Gastroesophageal sphincter (tissue), 4 donors: ENCODE data around the gene PPFIA4. TPM values are rescaled to one million over a fixed set of nuclear protein-coding genes. Genes with fewer than 3 reads are reported as not detected.

Experiments used
- ATAC-seq: fragments of 150-250 bp; one replicate; pipeline ENCODE4 v1.9.1; 2016; ENCODE audit warnings: mild to moderate bottlenecking, moderate library complexity
- H3K27ac ChIP-seq, 4 donors: fragments of 200-600 bp; sonication (generic) in 3 of 4; 1 replicate in 3 of 4; 2 replicates in 1 of 4; pipeline ENCODE4 v1.5.1; 2016 to 2019
- H3K27me3 ChIP-seq: fragments of 200-600 bp; sonication (generic); one replicate; pipeline ENCODE4 v1.5.1; 2019
- H3K36me3 ChIP-seq, 2 donors: fragments of 200-600 bp; sonication (generic); one replicate each; pipeline ENCODE4 v1.5.1; 2019; ENCODE audit warnings: control low read depth in 1 of 2
- H3K4me1 ChIP-seq, 3 donors: fragments of 200-600 bp; sonication (generic); 1 replicate in 2 of 3; 2 replicates in 1 of 3; pipeline ENCODE4 v1.5.1; 2016 to 2019; ENCODE audit warnings: control low read depth in 2 of 3
- H3K4me3 ChIP-seq, 2 donors: fragments of 200-600 bp; sonication (generic); one replicate each; pipeline ENCODE4 v1.5.1; 2019; ENCODE audit warnings: mild to moderate bottlenecking in 1 of 2, moderate library complexity in 1 of 2
- H3K9me3 ChIP-seq, 3 donors: fragments of 200-600 bp; sonication (generic); one replicate each; pipeline ENCODE4 v1.5.1; 2017 to 2019; ENCODE audit warnings: control low read depth in 2 of 3
- CTCF ChIP-seq, 4 experiments: fragments of 200-600 bp in 2 of 4; fragments of 450-650 bp in 2 of 4; sonication (generic) in 1 of 4; IDR thresholded peaks; one replicate each; pipeline ENCODE4 v1.5.1; 2017 to 2019; ENCODE audit warnings: antibody characterized with exemption in 4 of 4, mild to moderate bottlenecking in 2 of 4, moderate library complexity in 2 of 4
- EP300 ChIP-seq: sonication (generic); formaldehyde crosslinking; IDR thresholded peaks from one replicate; pipeline ENCODE4 v1.6.1; 2017; ENCODE audit warnings: antibody characterized with exemption, mild to moderate bottlenecking
- POLR2A ChIP-seq, 2 donors: fragments of 450-650 bp; IDR thresholded peaks; one replicate each; pipeline ENCODE4 v1.6.1; 2017; ENCODE audit warnings: antibody characterized with exemption in 2 of 2, mild to moderate bottlenecking in 2 of 2, moderate library complexity in 1 of 2
- POLR2AphosphoS5 ChIP-seq: sonication (generic); formaldehyde crosslinking; IDR thresholded peaks from one replicate; pipeline ENCODE4 v1.6.1; 2017; ENCODE audit warnings: antibody characterized with exemption
- WGBS, 2 donors: methylation state at CpG; one replicate each; pipeline ENCODE4 v1.1.5; 2018; ENCODE audit warnings: low coverage in 1 of 2; 5-methylcytosine and 5-hydroxymethylcytosine counted together
- total RNA-seq, 4 donors: library from RNA; depleted of rRNA; stranded (reverse); fragments of >200 nt; gene quantifications; one replicate each; pipeline ENCODE4 v1.1.0, GENCODE V29; 2016

The PPFIA4 gene
- total RNA-seq, 4 donors from 2014 or later = 0.81 to 10.5 (median 1.7) TPM

GRCh38 chr1:203099805-203100515, 73.7 kb downstream of the PPFIA4 start:
- H3K36me3 ChIP-seq = no peaks in the 10 kb centered on the region
- H3K4me3 ChIP-seq = no peak overlapping the region
- H3K27ac ChIP-seq = no peak overlapping the region
- H3K9me3 ChIP-seq = peaks cover 0 to 11% (median 0%) of the 10 kb centered on the region in 3 donors
- TF ChIP-seq CTCF (IDR thresholded peaks at IDR 0.05) = no peak
- TF ChIP-seq POLR2A (IDR thresholded peaks at IDR 0.05) = no peak
- TF ChIP-seq EP300 = no peak
- no peak for TF ChIP-seq POLR2AphosphoS5
- H3K4me1 ChIP-seq = no peaks in the 10 kb centered on the region
- ATAC-seq = no peak
- peaks cover 17% of the 10 kb centered on the region for H3K27me3 ChIP-seq
- 50 to 80% methylated on average over 1 to 2 of the region's 7 CpGs for WGBS, 2 donors

- Histone ChIP-seq H3K4me3 (no peak overlapping the region), H3K36me3 (no peaks in the 10 kb centered on the region), H3K27ac (no peak overlapping the region), H3K27me3 (peaks cover 17% of the 10 kb centered on the region), H3K4me1 (no peaks in the 10 kb centered on the region), H3K9me3 (peaks cover 0 to 6% (median 0%) of the 10 kb centered on the region in 3 donors)
- ATAC-seq = no peak
- TF ChIP-seq POLR2AphosphoS5 (no peak), POLR2A (IDR thresholded peaks at IDR 0.05) (no peak), CTCF (IDR thresholded peaks at IDR 0.05) (no peak), EP300 (no peak)
Measured at GRCh38 chr1:203100516-203100869, 74.2 kb downstream of the PPFIA4 start.

GRCh38 chr1:203101813-203102634, 75.7 kb downstream of the PPFIA4 start:
- no peak for TF ChIP-seq EP300
- Histone ChIP-seq H3K36me3 (no peaks in the 10 kb centered on the region), H3K9me3 (no peaks in the 10 kb centered on the region), H3K27me3 (peaks cover 17% of the 10 kb centered on the region), H3K27ac (no peak overlapping the region), H3K4me3 (no peak overlapping the region), H3K4me1 (no peaks in the 10 kb centered on the region)
- WGBS, 2 donors = 48 to 60% methylated on average over 3 to 4 of the region's 6 CpGs
- ATAC-seq = no peak

GRCh38 chr1:203103216-203103615, 76.9 kb downstream of the PPFIA4 start:
- Histone ChIP-seq H3K4me1 (no peaks in the 10 kb centered on the region), H3K9me3 (no peaks in the 10 kb centered on the region), H3K36me3 (no peaks in the 10 kb centered on the region), H3K27me3 (peaks cover 17% of the 10 kb centered on the region), H3K4me3 (no peak overlapping the region), H3K27ac (no peak overlapping the region)
- no peak for ATAC-seq
- WGBS, 2 donors = 25 to 40% methylated on average over 1 to 3 of the region's 4 CpGs
- TF ChIP-seq POLR2A (IDR thresholded peaks at IDR 0.05) = no peak
- TF ChIP-seq CTCF (IDR thresholded peaks at IDR 0.05) = no peak

GRCh38 chr1:203103829-203104495, 77.7 kb downstream of the PPFIA4 start:
- Histone ChIP-seq H3K4me3 (no peak overlapping the region), H3K36me3 (no peaks in the 10 kb centered on the region), H3K4me1 (no peaks in the 10 kb centered on the region), H3K27me3 (peaks cover 17% of the 10 kb centered on the region), H3K27ac (no peak overlapping the region), H3K9me3 (no peaks in the 10 kb centered on the region)
- no peak for TF ChIP-seq POLR2A (IDR thresholded peaks at IDR 0.05)
- TF ChIP-seq CTCF (IDR thresholded peaks at IDR 0.05) = no peak
- TF ChIP-seq EP300 = no peak
- no peak for TF ChIP-seq POLR2AphosphoS5
- WGBS, 2 donors = 65 to 81% methylated on average over 6 of the region's 6 CpGs
- ATAC-seq = no peak
